Activated T-helper 17 cell treated with anti-CD3 and anti-CD28 coated beads, Interleukin-2, amount 50 U/mL, for 72 hours (primary cell): ENCODE data around the gene PDE6H. TPM values are rescaled to one million over a fixed set of nuclear protein-coding genes. Genes with fewer than 3 reads are reported as not detected.
A peak's percentile ranks its signal among the peaks of the same experiment; 100 is the strongest.

ENCODE experiments used
- ATAC-seq: fragments of 150-1000 bp; cut with Tn5 transposase; replicated peaks from 2 replicates; pipeline ENCODE4 v1.10.0; 2021; ENCODE audit warnings: mild to moderate bottlenecking, moderate library complexity
- H3K27ac Mint-ChIP-seq: one replicate; pipeline ENCODE4 v1.8.0; 2022; ENCODE audit warnings: mixed read lengths
- H3K27me3 Mint-ChIP-seq: one replicate; pipeline ENCODE4 v1.8.0; 2022; ENCODE audit warnings: mixed read lengths
- H3K36me3 Mint-ChIP-seq: one replicate; pipeline ENCODE4 v1.8.0; 2022; ENCODE audit warnings: low read depth, mild to moderate bottlenecking, mixed read lengths
- H3K4me1 Mint-ChIP-seq: one replicate; pipeline ENCODE4 v1.8.0; 2022; ENCODE audit warnings: mixed read lengths
- H3K4me3 Mint-ChIP-seq: one replicate; pipeline ENCODE4 v1.8.0; 2022; ENCODE audit warnings: mild to moderate bottlenecking, mixed read lengths
- H3K9me3 Mint-ChIP-seq: one replicate; pipeline ENCODE4 v1.8.0; 2022; ENCODE audit warnings: mixed read lengths
- total RNA-seq, 2 donors: library from RNA; stranded (reverse); gene quantifications; one replicate each; pipeline ENCODE4 v1.2.3, GENCODE V29; 2022

The PDE6H gene
- total RNA-seq, 2 donors from 2014 or later, result not detected

- H3K36me3 Mint-ChIP-seq, result no peaks in the 10 kb centered on the region
- no peak overlapping the region for H3K27ac Mint-ChIP-seq
- H3K4me1 Mint-ChIP-seq, result peaks cover 21% of the 10 kb centered on the region
- no peak overlapping the region for H3K4me3 Mint-ChIP-seq
- no peaks in the 10 kb centered on the region for H3K27me3 Mint-ChIP-seq
- ATAC-seq, result no peak
- no peaks in the 10 kb centered on the region for H3K9me3 Mint-ChIP-seq
Measured at GRCh38 chr12:14974633-14975032, 1.8 kb downstream of the PDE6H start.

GRCh38 chr12:14975457-14975856 is 2.6 kb downstream of the PDE6H start:
- no peaks in the 10 kb centered on the region for H3K9me3 Mint-ChIP-seq
- no peak for ATAC-seq
- no peaks in the 10 kb centered on the region for H3K27me3 Mint-ChIP-seq

GRCh38 chr12:14976658-14977057 is 3.8 kb downstream of the PDE6H start:
- Mint-ChIP-seq H3K27ac (no peak overlapping the region), H3K27me3 (no peaks in the 10 kb centered on the region), H3K4me3 (no peak overlapping the region), H3K4me1 (peaks cover 24% of the 10 kb centered on the region), H3K9me3 (no peaks in the 10 kb centered on the region), H3K36me3 (no peaks in the 10 kb centered on the region)
- ATAC-seq, result no peak

More at GRCh38 chr12:14975457-14975856, 2.6 kb downstream of the PDE6H start:
- H3K27ac Mint-ChIP-seq, result no peak overlapping the region
- no peak overlapping the region for H3K4me3 Mint-ChIP-seq
- peaks cover 21% of the 10 kb centered on the region for H3K4me1 Mint-ChIP-seq
- H3K36me3 Mint-ChIP-seq, result no peaks in the 10 kb centered on the region

- no peaks in the 10 kb centered on the region for H3K27me3 Mint-ChIP-seq
- H3K36me3 Mint-ChIP-seq, result no peaks in the 10 kb centered on the region
- H3K4me1 Mint-ChIP-seq, result peaks cover 22% of the 10 kb centered on the region
- peak overlapping the region; percentile 49 for H3K27ac Mint-ChIP-seq
- no peak for ATAC-seq
- H3K4me3 Mint-ChIP-seq, result no peak overlapping the region
- no peaks in the 10 kb centered on the region for H3K9me3 Mint-ChIP-seq
Measured at GRCh38 chr12:14979468-14979867, 6.6 kb downstream of the PDE6H start.

GRCh38 chr12:14981049-14981448 is 8.2 kb downstream of the PDE6H start:
- no peak for ATAC-seq
- Mint-ChIP-seq H3K36me3 (no peaks in the 10 kb centered on the region), H3K27ac (peak overlapping the region; percentile 22), H3K4me3 (no peak overlapping the region), H3K27me3 (no peaks in the 10 kb centered on the region), H3K4me1 (peaks cover 22% of the 10 kb centered on the region), H3K9me3 (no peaks in the 10 kb centered on the region)

- H3K4me1 Mint-ChIP-seq, result peaks cover 22% of the 10 kb centered on the region
- no peaks in the 10 kb centered on the region for H3K9me3 Mint-ChIP-seq
- H3K27me3 Mint-ChIP-seq, result no peaks in the 10 kb centered on the region
- H3K36me3 Mint-ChIP-seq, result no peaks in the 10 kb centered on the region
- ATAC-seq, result no peak
- peak overlapping the region; percentile 42 for H3K4me3 Mint-ChIP-seq
- H3K27ac Mint-ChIP-seq, result peak overlapping the region; percentile 42
Measured at GRCh38 chr12:14982562-14982961, 9.7 kb downstream of the PDE6H start.

GRCh38 chr12:14982991-14983390 is 10.1 kb downstream of the PDE6H start:
- H3K27ac Mint-ChIP-seq, result peak overlapping the region; percentile 42
- H3K36me3 Mint-ChIP-seq, result no peaks in the 10 kb centered on the region
- no peaks in the 10 kb centered on the region for H3K9me3 Mint-ChIP-seq
- no peaks in the 10 kb centered on the region for H3K27me3 Mint-ChIP-seq
- H3K4me1 Mint-ChIP-seq, result peaks cover 22% of the 10 kb centered on the region
- peak overlapping the region; percentile 42 for H3K4me3 Mint-ChIP-seq
- no peak for ATAC-seq

GRCh38 chr12:14984036-14984435 is 11.2 kb downstream of the PDE6H start:
- Mint-ChIP-seq H3K9me3 (no peaks in the 10 kb centered on the region), H3K4me3 (no peak overlapping the region), H3K27me3 (no peaks in the 10 kb centered on the region), H3K27ac (no peak overlapping the region), H3K36me3 (no peaks in the 10 kb centered on the region), H3K4me1 (peaks cover 17% of the 10 kb centered on the region)
- ATAC-seq, result no peak

- H3K36me3 Mint-ChIP-seq, result no peaks in the 10 kb centered on the region
- H3K27me3 Mint-ChIP-seq, result no peaks in the 10 kb centered on the region
- ATAC-seq, result no peak
- H3K27ac Mint-ChIP-seq, result no peak overlapping the region
- peaks cover 15% of the 10 kb centered on the region for H3K4me1 Mint-ChIP-seq
- H3K9me3 Mint-ChIP-seq, result no peaks in the 10 kb centered on the region
- no peak overlapping the region for H3K4me3 Mint-ChIP-seq
Measured at GRCh38 chr12:14984766-14985285, 12.0 kb downstream of the PDE6H start.

GRCh38 chr12:14986449-14986848 is 13.6 kb downstream of the PDE6H start:
- no peak for ATAC-seq
- no peaks in the 10 kb centered on the region for H3K36me3 Mint-ChIP-seq
- no peaks in the 10 kb centered on the region for H3K27me3 Mint-ChIP-seq
- no peak overlapping the region for H3K27ac Mint-ChIP-seq
- H3K4me1 Mint-ChIP-seq, result peaks cover 5% of the 10 kb centered on the region
- H3K4me3 Mint-ChIP-seq, result no peak overlapping the region
- H3K9me3 Mint-ChIP-seq, result peaks cover 4% of the 10 kb centered on the region

GRCh38 chr12:14988035-14988434 is 15.2 kb downstream of the PDE6H start:
- no peak overlapping the region for H3K27ac Mint-ChIP-seq
- H3K27me3 Mint-ChIP-seq, result no peaks in the 10 kb centered on the region
- no peaks in the 10 kb centered on the region for H3K4me1 Mint-ChIP-seq
- H3K36me3 Mint-ChIP-seq, result no peaks in the 10 kb centered on the region
- peaks cover 5% of the 10 kb centered on the region for H3K9me3 Mint-ChIP-seq
- H3K4me3 Mint-ChIP-seq, result no peak overlapping the region
- no peak for ATAC-seq

GRCh38 chr12:14989790-14990189 is 16.9 kb downstream of the PDE6H start:
- peaks cover 6% of the 10 kb centered on the region for H3K4me1 Mint-ChIP-seq
- H3K9me3 Mint-ChIP-seq, result peaks cover 5% of the 10 kb centered on the region
- H3K27me3 Mint-ChIP-seq, result no peaks in the 10 kb centered on the region
- H3K4me3 Mint-ChIP-seq, result no peak overlapping the region
- H3K27ac Mint-ChIP-seq, result no peak overlapping the region
- no peak for ATAC-seq
- no peaks in the 10 kb centered on the region for H3K36me3 Mint-ChIP-seq

- Mint-ChIP-seq H3K9me3 (peaks cover 5% of the 10 kb centered on the region), H3K4me1 (peaks cover 6% of the 10 kb centered on the region)
- ATAC-seq, result no peak
Measured at GRCh38 chr12:14991069-14991468, 18.2 kb downstream of the PDE6H start.

GRCh38 chr12:14992673-14993072 is 19.8 kb downstream of the PDE6H start:
- H3K36me3 Mint-ChIP-seq, result no peaks in the 10 kb centered on the region
- no peak overlapping the region for H3K27ac Mint-ChIP-seq
- ATAC-seq, result no peak
- peaks cover 6% of the 10 kb centered on the region for H3K4me1 Mint-ChIP-seq
- peaks cover 5% of the 10 kb centered on the region for H3K9me3 Mint-ChIP-seq
- no peak overlapping the region for H3K4me3 Mint-ChIP-seq
- no peaks in the 10 kb centered on the region for H3K27me3 Mint-ChIP-seq

More at GRCh38 chr12:14991069-14991468, 18.2 kb downstream of the PDE6H start:
- no peaks in the 10 kb centered on the region for H3K36me3 Mint-ChIP-seq
- no peaks in the 10 kb centered on the region for H3K27me3 Mint-ChIP-seq
- H3K4me3 Mint-ChIP-seq, result no peak overlapping the region
- no peak overlapping the region for H3K27ac Mint-ChIP-seq

GRCh38 chr12:14993117-14993516 is 20.3 kb downstream of the PDE6H start:
- no peak for ATAC-seq
- H3K4me1 Mint-ChIP-seq, result peaks cover 6% of the 10 kb centered on the region
- H3K36me3 Mint-ChIP-seq, result no peaks in the 10 kb centered on the region
- no peak overlapping the region for H3K4me3 Mint-ChIP-seq
- H3K27ac Mint-ChIP-seq, result no peak overlapping the region
- no peaks in the 10 kb centered on the region for H3K27me3 Mint-ChIP-seq
- H3K9me3 Mint-ChIP-seq, result peaks cover 5% of the 10 kb centered on the region
